ELR (cell line): ENCODE data around the gene TSHZ2.
"Not testable (repeated sequence)": the region's sequence is repeated elsewhere in the genome, so short reads cannot be mapped to it uniquely, and the experiment has no call there.

Experiments used
- DNase-seq: peaks from one replicate; pipeline ENCODE4 v3.0.0-alpha.2; 2015; ENCODE audit warnings: low read depth

The TSHZ2 gene

DNA sequence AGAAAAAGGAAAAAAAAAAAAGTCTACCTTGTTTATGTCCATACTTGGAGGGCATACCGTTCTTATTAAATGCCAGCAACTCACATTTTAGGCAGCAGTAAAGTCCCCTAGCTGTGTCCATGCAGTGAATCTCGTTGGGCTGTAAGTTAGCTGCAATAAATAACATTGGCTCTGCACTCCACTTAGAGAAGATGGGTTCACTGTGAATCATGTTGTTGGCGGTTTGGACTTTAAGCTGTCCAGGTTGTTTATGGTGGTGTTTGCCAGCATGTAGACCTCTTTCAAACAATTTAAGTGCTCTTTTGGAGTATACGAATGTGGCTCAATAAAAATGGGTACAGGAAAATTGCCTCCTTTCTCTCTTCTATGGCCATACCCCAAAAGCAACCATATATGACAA lies 494.1 kb downstream of the TSHZ2 start:
- DNase-seq = no peak

GRCh38 chr20:53468587-53468986 lies 496.4 kb downstream of the TSHZ2 start:
- no peak for DNase-seq

DNA sequence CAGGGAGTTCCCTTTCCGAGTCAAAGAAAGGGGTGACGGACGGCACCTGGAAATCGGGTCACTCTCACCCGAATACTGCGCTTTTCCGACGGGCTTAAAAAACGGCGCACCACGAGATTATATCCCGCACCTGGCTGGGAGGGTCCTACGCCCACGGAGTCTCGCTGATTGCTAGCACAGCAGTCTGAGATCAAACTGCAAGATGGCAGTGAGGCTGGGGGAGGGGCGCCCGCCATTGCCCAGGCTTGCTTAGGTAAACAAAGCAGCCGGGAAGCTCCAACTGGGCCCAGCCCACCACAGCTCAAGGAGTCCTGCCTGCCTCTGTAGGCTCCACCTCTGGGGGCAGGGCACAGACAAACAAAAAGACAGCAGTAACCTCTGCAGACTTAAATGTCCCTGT lies 500.7 kb downstream of the TSHZ2 start:
- DNase-seq = not testable (repeated sequence)

- no peak for DNase-seq
Observed at GRCh38 chr20:53480913-53481312, 508.8 kb downstream of the TSHZ2 start.

- no peak for DNase-seq
Observed at GRCh38 chr20:53487461-53488200, 515.5 kb downstream of the TSHZ2 start.

DNA sequence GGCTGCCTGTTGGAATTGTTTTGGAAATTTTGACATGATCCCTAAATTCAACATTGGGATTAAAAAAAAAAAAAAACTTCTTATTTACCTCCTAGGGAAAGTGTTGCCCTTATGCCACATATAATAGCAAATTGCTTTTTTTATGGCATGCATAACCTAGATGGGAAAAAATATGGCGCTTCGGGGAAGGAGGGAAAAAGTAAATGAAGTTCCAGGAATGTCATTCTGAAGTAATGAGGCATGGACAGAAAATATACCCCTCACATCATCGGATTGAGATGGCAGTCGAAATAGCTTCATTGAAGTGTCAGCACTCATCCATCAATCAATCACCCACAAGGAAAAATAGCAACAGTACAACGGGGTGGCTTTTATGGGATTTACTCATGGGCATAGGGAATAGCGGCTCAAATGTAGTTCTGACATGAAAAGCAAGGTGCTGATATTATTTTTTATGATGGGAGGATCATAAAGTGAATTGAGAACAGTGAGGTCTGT lies 516.7 kb downstream of the TSHZ2 start:
- DNase-seq = no peak

GRCh38 chr20:53489528-53489927 lies 517.4 kb downstream of the TSHZ2 start:
- DNase-seq = no peak

DNA sequence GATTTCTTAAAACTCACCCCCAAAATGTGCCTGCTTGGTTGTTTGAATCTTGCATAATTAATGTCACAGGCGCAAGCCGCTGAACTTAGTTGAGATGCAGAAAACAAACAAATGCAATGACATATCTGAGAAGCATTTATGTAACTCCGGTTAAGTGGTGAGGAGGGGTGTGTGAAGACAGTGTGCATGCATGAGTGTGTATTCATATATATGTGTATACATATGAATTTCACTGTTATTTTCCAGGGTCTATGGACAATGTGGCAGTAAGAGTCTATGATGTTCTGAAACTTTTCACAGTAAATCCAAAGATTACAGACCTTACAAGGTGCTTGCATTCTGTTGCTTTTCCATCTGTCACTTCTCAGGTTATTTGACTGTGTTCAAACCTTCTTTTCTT lies 518.5 kb downstream of the TSHZ2 start:
- DNase-seq = no peak

DNA sequence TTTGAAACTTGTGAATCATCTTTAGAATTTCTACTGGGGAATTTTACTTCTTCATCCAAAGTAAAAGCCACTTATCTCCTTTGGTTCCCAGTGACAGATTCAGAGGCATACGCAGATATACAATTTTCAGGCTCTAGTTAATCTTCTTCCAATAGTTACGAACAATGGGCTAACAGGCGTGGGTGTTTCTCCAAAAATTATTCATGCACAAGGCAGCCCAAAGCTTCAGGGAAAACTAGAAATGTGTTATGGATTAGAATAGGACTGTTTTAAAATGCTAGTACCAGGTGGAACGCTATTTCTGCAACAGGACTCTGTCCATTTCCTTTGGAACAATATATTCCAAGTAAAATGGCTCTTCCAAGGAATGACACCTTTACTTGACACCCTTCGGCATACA lies 519.3 kb downstream of the TSHZ2 start:
- no peak for DNase-seq

DNA sequence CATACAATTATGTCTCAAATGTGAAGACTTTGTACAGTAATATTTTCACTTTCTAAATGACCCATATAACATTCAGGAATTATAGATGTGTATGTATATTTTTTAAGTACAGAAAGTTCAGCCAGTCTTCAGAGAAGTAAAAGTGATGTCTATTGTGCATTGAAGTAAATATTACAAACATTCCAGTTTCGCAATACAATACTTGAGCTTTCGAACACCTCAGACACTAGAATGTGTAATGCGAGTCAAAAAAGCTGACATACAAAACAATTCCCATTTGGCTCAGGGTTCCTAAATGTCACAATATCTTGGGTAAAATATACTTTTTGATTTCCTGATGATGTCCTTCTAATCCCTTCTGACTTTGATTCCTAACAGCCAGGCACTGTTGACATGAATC lies 520.1 kb downstream of the TSHZ2 start:
- DNase-seq = no peak

GRCh38 chr20:53493311-53493857 lies 521.2 kb downstream of the TSHZ2 start:
- DNase-seq = no peak

GRCh38 chr20:53494753-53495152 lies 522.6 kb downstream of the TSHZ2 start:
- DNase-seq = no peak

DNA sequence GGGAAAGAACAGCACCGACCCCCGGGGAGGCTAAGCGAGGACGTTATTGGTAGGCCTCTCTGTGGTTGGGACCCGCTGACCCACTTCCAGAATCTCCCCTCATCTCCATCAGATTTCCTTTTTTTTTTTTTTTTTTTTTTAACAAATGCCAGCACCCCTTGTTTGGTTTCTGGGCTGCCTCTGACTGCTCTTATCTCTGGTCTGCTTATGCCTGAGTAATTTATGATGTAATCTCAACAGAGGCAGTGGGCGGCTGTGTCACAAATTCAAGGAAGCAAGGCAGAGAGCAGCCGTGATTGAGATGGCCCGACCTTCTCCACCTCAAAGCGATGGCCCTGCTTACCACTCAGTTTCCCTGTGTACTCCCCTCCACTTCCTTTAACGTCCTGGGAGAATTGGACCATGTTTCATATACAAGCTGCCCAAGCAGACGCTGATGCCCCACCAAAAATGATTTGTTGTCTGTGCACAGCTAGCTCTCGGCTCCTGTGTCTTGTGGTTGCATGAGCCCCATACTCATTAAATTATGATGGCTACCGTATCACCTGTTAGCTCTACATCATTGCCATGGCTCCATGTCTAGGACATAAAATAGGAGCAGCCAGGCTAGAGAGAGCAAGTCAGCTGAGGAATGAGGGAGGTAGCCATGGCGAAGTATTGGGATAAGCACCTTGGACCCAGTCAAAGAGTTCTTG lies 523.4 kb downstream of the TSHZ2 start:
- no peak for DNase-seq

- no peak for DNase-seq
Observed at GRCh38 chr20:53497246-53497645, 525.1 kb downstream of the TSHZ2 start.

- no peak for DNase-seq
Observed at GRCh38 chr20:53498341-53498740, 526.2 kb downstream of the TSHZ2 start.

DNA sequence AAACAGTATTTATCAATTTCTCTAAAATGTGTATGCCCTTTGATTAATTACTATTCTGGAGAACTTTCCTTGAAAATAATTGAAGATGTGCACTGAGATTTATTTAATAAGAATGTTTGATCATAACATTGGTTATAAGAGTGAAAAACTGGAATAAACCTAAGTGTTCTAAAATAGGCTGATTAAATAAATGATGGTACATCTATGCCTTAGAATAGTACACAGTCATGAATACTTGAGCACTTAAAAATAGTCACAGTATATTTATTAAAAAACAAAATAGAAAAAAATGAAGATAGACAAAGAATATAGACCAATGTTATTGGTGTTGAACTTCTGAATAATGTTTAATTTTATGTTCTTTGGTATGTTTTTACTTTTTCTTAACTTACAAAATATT lies 528.5 kb downstream of the TSHZ2 start:
- no peak for DNase-seq

DNA sequence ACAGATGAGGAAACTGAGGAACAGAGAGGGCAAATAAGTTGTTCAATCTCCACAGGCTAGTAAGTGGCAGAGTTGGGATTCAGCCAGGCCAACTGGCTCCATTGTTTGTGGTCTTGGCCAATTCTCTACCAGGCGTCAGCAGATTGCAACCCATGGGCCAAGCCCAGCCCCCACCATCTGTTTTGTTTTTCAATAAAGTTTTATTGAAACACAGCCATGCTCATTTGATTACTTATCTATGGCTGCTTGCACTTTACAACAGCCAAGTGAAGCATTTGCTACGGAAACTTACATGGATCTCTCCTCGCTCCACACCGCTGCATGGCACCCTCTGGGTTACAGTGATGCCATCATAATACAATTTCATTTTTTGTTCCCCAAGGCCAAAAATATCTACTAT lies 530.7 kb downstream of the TSHZ2 start:
- DNase-seq = no peak

- DNase-seq = no peak
Observed at GRCh38 chr20:53503517-53503919, 531.4 kb downstream of the TSHZ2 start.

- not testable (repeated sequence) for DNase-seq
Observed at GRCh38 chr20:53504106-53504505, 531.9 kb downstream of the TSHZ2 start.

DNA sequence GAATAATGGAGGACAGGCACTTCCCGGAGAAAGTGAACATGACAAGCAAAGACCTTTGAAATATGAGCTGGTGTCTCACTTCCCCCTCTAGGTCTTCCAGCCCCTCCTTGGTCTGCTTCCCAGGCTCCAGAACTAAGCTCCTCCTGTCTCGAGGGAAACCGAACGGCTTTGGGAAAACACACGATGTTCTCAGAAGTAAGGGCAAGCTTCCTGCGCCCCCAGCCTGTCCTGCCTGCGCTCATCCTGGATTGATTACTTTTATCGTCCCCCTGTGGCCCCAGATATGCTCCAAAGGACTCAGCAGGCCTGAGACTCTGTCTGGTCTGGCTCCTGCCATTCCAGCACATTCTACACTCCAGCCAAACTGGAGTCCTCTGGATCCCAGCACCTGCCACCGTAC lies 538.1 kb downstream of the TSHZ2 start:
- DNase-seq = no peak

GRCh38 chr20:53510704-53511103 lies 538.5 kb downstream of the TSHZ2 start:
- no peak for DNase-seq

GRCh38 chr20:53512076-53512475 lies 539.9 kb downstream of the TSHZ2 start:
- DNase-seq = no peak

DNA sequence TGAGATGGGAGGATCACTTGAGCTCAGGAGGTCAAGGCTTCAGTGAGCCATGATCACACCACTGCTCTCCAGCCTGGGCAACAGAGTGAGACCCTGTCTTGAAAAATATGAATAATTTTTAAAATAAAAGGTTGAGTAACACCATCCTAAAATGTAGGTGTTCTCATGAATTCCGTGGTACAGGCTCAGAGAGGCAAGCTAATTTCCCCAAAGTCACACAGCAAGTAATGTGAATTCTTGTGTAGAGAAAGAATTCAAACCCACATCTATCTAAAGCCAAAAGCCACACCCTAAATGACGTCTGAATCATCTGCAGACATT lies 541.0 kb downstream of the TSHZ2 start:
- DNase-seq = no peak
